Breast epithelium (tissue), 3 donors: ENCODE measurements around the gene ABCA13.

ENCODE experiments used
- CTCF ChIP-seq, 3 donors: fragments of 450-650 bp; IDR thresholded peaks; one replicate each; pipeline ENCODE4 v1.5.1; 2016 to 2017; ENCODE audit warnings: antibody characterized with exemption in 3 of 3, mild to moderate bottlenecking in 3 of 3, moderate library complexity in 3 of 3
- POLR2A ChIP-seq: fragments of 450-650 bp; IDR thresholded peaks from one replicate; pipeline ENCODE4 v1.6.1; 2016; ENCODE audit warnings: antibody characterized with exemption, mild to moderate bottlenecking, moderate library complexity
- POLR2AphosphoS5 ChIP-seq, 3 donors: sonication (generic); formaldehyde crosslinking; IDR thresholded peaks; one replicate each; pipeline ENCODE4 v1.6.1; 2017; ENCODE audit warnings: antibody characterized with exemption in 3 of 3

- TF ChIP-seq CTCF (IDR thresholded peaks at IDR 0.05) (no peak), POLR2AphosphoS5 (IDR thresholded peaks at IDR 0.05) (no peak), POLR2A (no peak)
These were observed 392.1 kb downstream of the ABCA13 start for GRCh38 chr7:48563334-48563733.
